Thyroid gland (tissue), 4 donors: Measurements from ENCODE around the gene ITGA5.

Experiments used
- CTCF ChIP-seq, 6 experiments: fragments of 200-600 bp in 3 of 6; fragments of 450-650 bp in 3 of 6; sonication (generic) in 3 of 6; IDR thresholded peaks; one replicate each; pipeline ENCODE4 v1.5.1; 2016 to 2019; ENCODE audit warnings: antibody characterized with exemption in 6 of 6, mild to moderate bottlenecking in 2 of 6, inconsistent platforms in 1 of 6, moderate library complexity in 1 of 6
- POLR2A ChIP-seq, 2 donors: fragments of 450-650 bp; IDR thresholded peaks; one replicate each; pipeline ENCODE4 v1.6.1; 2017; ENCODE audit warnings: antibody characterized with exemption in 2 of 2, mild to moderate bottlenecking in 2 of 2, moderate library complexity in 1 of 2

- TF ChIP-seq POLR2A (IDR thresholded peaks at IDR 0.05) (no peak), CTCF (IDR thresholded peaks at IDR 0.05) (no peak)
Measured at GRCh38 chr12:54421175-54421878, 2.3 kb upstream of the ITGA5 start.
